SK-N-SH treated with all-trans-retinoic acid at 6 μM for 48 hours (cell line): Measurements from ENCODE around the gene CLEC4C.

ENCODE experiments used
- CREB5 ChIP-seq: fragments of 250-450 bp; sonication (Bioruptor Pico); IDR thresholded peaks from 2 replicates; pipeline ENCODE4 v1.5.1; 2020; ENCODE audit warnings: low read depth, mild to moderate bottlenecking, moderate library complexity
- POU6F1 ChIP-seq: fragments of 250-450 bp; sonication (Bioruptor Pico); IDR thresholded peaks from 2 replicates; pipeline ENCODE4 v1.8.0; 2021; ENCODE audit warnings: low read depth, mild to moderate bottlenecking, moderate library complexity, borderline replicate concordance

- TF ChIP-seq POU6F1 (CRISPR knock-in tag), result no peak
- TF ChIP-seq CREB5 (CRISPR knock-in tag), result no peak
Observed at GRCh38 chr12:7787574-7788293, 40.6 kb upstream of the CLEC4C start.
